IPS DF 6.9 (cell line): ENCODE data around the gene MLST8.

ENCODE experiments used
- DNase-seq: peaks from one replicate; pipeline ENCODE4 v3.0.0-alpha.2; 2013; ENCODE audit warnings: low read depth, low spot score
- H3K27ac ChIP-seq: one replicate; pipeline ENCODE4 v1.5.1; 2013; ENCODE audit warnings: low read length, control low read depth
- H3K27me3 ChIP-seq: 2 replicates; pipeline ENCODE4 v1.6.1; 2013; ENCODE audit warnings: mild to moderate bottlenecking, low read length; ENCODE audit not compliant: control insufficient read depth, insufficient read depth
- H3K36me3 ChIP-seq: 2 replicates; pipeline ENCODE4 v1.6.1; 2013; ENCODE audit warnings: low read length; ENCODE audit not compliant: control insufficient read depth, insufficient read depth
- H3K4me1 ChIP-seq: 2 replicates; pipeline ENCODE4 v1.6.1; 2013; ENCODE audit warnings: low read length; ENCODE audit not compliant: control insufficient read depth, insufficient read depth
- H3K4me3 ChIP-seq: 2 replicates; pipeline ENCODE4 v1.5.1; 2013; ENCODE audit warnings: mild to moderate bottlenecking, low read length
- H3K9me3 ChIP-seq: 2 replicates; pipeline ENCODE4 v1.6.1; 2013; ENCODE audit warnings: low read length, inconsistent platforms; ENCODE audit not compliant: control insufficient read depth, insufficient read depth
- WGBS: extraction: QIAGEN DNeasy Blood & Tissue Kit; methylation state at CpG from one replicate; pipeline ENCODE4 v1.1.7; 2013; ENCODE audit warnings: mixed read lengths, missing lambda C conversion rate; ENCODE audit not compliant: insufficient read length, insufficient coverage; 5-methylcytosine and 5-hydroxymethylcytosine counted together

MLST8 gene

DNA sequence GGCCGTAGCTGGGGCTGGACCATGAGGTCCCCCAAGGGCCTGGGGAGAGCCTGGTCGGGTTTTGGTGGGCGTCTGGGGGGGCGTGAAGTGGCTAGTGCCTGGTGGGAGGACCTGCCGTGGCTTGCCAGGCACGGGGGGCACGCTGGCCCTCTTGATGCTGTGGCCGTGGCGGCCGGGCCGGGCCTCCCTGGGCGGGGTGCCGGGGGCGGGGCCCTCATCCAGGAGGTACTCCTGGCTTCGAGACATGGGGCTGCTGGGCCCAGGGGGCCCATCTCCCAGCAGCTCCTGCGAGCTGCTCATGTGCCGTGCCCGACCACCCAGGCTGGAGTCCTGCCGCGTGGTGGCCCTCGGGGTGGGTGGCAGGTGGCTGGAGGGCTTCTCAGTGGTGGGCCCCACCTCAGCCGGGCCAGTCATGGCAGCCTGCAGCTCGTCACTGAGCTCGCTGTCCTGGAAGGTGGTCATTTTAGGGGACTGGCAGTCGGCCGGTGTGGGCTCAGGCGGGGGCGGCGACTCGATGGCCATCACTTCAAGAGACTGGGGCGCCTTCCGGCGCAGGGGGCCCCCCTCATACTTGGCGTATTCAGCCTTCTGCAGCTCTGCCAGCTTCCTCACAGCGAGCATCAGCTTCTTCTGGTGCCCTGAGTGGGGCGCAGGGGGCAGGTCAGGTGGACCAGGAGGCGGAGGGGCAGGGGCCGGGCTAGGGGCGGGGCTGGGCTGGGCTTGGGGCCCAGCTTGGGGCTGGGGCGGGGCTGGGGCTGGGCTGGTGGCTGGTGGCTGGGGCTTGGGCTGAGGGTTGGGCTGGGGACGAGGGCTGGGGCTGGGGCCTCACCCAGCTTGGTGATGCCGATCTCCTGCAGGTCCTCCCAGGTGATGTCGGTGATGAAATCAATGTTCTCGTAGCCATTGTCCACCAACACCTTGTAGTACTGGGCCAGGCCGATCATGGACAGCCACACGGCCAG is 24.0 kb upstream of the MLST8 start:
- Histone ChIP-seq H3K9me3 (no peaks in the 10 kb centered on the region), H3K27ac (no peak overlapping the region), H3K4me1 (peaks cover 2% of the 10 kb centered on the region; the same call in 1 of the 2 replicates), H3K36me3 (peaks cover 8% of the 10 kb centered on the region), H3K27me3 (no peaks in the 10 kb centered on the region), H3K4me3 (no peak overlapping the region)
- DNase-seq = no peak
- no CpG with 5 or more reads among the region's 46 CpGs for WGBS

DNA sequence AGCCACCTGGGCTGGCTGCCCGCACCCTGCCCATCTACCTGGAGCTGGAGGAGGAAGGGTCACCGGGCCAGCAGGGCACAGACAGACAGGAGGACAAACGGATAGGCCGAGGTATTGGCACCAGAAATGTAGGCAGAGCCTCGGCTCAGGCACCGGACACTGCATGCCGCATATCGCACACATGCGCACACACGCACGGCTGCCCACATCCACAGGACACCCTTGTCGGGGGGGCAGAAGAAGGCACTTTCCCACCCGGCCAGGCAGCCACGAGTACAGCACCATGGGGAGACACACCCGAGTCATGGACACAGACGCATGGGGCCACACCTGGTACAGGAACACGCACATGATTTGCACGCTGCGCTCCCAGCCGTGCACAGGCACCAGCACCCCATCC is 23.3 kb upstream of the MLST8 start:
- DNase-seq = no peak
- no CpG with 5 or more reads among the region's 20 CpGs for WGBS
- Histone ChIP-seq H3K9me3 (no peaks in the 10 kb centered on the region), H3K36me3 (peaks cover 3% of the 10 kb centered on the region; the same call in 1 of the 2 replicates), H3K27me3 (no peaks in the 10 kb centered on the region), H3K4me3 (no peak overlapping the region), H3K27ac (no peak overlapping the region), H3K4me1 (peaks cover 2% of the 10 kb centered on the region; the same call in 1 of the 2 replicates)

DNA sequence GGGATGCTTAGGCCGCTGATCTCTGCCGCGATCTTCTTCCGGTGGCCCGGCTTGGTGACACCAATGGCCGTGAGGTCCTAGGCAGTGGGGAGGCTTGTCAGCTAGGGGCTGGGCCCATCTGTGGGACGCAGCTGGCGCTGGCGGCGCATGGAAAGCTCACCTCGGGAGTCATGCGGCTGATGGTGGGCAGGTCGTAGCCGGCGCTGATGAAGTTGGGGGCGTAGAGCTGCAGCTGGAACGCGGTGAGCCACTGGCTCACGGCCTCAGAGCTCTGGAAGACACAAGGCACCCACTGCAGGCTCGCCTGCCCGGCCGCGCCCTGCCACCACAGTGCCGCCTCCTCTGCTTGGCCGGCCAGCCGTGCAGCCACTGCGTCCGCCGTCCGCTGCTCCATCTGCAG is 21.6 kb upstream of the MLST8 start:
- DNase-seq = no peak
- Histone ChIP-seq H3K27me3 (no peaks in the 10 kb centered on the region), H3K9me3 (no peaks in the 10 kb centered on the region), H3K36me3 (no peaks in the 10 kb centered on the region; the same call in 1 of the 2 replicates), H3K4me3 (no peak overlapping the region), H3K27ac (no peak overlapping the region), H3K4me1 (peaks cover 2% of the 10 kb centered on the region; the same call in 1 of the 2 replicates)
- no CpG with 5 or more reads among the region's 30 CpGs for WGBS

GRCh38 chr16:2184346-2184745 is 20.9 kb upstream of the MLST8 start:
- H3K36me3 ChIP-seq = no peaks in the 10 kb centered on the region; the same call in 1 of the 2 replicates
- H3K4me1 ChIP-seq = no peaks in the 10 kb centered on the region; the same call in 1 of the 2 replicates
- WGBS = no CpG with 5 or more reads among the region's 19 CpGs
- no peak overlapping the region for H3K4me3 ChIP-seq
- no peak for DNase-seq
- no peaks in the 10 kb centered on the region for H3K9me3 ChIP-seq
- H3K27ac ChIP-seq = no peak overlapping the region
- H3K27me3 ChIP-seq = no peaks in the 10 kb centered on the region

GRCh38 chr16:2184962-2185361 is 20.3 kb upstream of the MLST8 start:
- no CpG with 5 or more reads among the region's 20 CpGs for WGBS
- H3K36me3 ChIP-seq = no peaks in the 10 kb centered on the region; the same call in 1 of the 2 replicates
- no peaks in the 10 kb centered on the region for H3K9me3 ChIP-seq
- H3K4me1 ChIP-seq = no peaks in the 10 kb centered on the region; the same call in 1 of the 2 replicates
- DNase-seq = no peak
- no peak overlapping the region for H3K4me3 ChIP-seq
- no peaks in the 10 kb centered on the region for H3K27me3 ChIP-seq
- H3K27ac ChIP-seq = no peak overlapping the region

- H3K36me3 ChIP-seq = no peaks in the 10 kb centered on the region; the same call in 1 of the 2 replicates
- H3K9me3 ChIP-seq = no peaks in the 10 kb centered on the region
- no peaks in the 10 kb centered on the region for H3K27me3 ChIP-seq
- H3K4me3 ChIP-seq = no peak overlapping the region
- no peaks in the 10 kb centered on the region; the same call in 1 of the 2 replicates for H3K4me1 ChIP-seq
- no peak for DNase-seq
- no CpG with 5 or more reads among the region's 13 CpGs for WGBS
- no peak overlapping the region for H3K27ac ChIP-seq
These were observed 19.2 kb upstream of the MLST8 start for GRCh38 chr16:2186064-2186463.

DNA sequence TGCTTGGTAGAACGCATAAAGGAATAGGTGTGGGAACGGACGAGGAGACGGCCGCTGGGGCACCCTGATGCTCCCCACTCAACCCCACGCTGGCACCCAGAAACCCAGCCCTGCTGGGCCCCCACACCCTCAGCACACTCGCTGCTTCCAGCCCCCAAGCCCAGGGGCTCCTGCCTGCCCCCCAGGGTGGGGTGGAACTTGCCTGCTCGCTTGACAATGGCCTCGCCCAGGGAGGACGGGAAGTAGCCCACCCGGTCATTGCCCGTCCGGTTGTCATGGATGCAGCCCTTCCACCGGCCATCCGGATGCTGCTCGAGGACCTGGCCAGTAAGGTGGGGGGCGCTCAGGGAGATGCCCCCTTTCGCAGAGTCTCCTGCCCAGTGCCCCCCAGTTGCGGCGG is 18.7 kb upstream of the MLST8 start:
- no CpG with 5 or more reads among the region's 20 CpGs for WGBS
- Histone ChIP-seq H3K36me3 (no peaks in the 10 kb centered on the region; the same call in 1 of the 2 replicates), H3K27me3 (no peaks in the 10 kb centered on the region), H3K27ac (no peak overlapping the region), H3K4me1 (no peaks in the 10 kb centered on the region; the same call in 1 of the 2 replicates), H3K9me3 (no peaks in the 10 kb centered on the region), H3K4me3 (no peak overlapping the region)
- no peak for DNase-seq

- no peaks in the 10 kb centered on the region for H3K4me1 ChIP-seq
- H3K36me3 ChIP-seq = no peaks in the 10 kb centered on the region; the same call in 1 of the 2 replicates
- H3K27me3 ChIP-seq = no peaks in the 10 kb centered on the region
- no peaks in the 10 kb centered on the region for H3K9me3 ChIP-seq
- WGBS = no CpG with 5 or more reads among the region's 17 CpGs
- H3K27ac ChIP-seq = no peak overlapping the region
- no peak overlapping the region for H3K4me3 ChIP-seq
- DNase-seq = no peak
These were observed 18.0 kb upstream of the MLST8 start for GRCh38 chr16:2187212-2187611.

DNA sequence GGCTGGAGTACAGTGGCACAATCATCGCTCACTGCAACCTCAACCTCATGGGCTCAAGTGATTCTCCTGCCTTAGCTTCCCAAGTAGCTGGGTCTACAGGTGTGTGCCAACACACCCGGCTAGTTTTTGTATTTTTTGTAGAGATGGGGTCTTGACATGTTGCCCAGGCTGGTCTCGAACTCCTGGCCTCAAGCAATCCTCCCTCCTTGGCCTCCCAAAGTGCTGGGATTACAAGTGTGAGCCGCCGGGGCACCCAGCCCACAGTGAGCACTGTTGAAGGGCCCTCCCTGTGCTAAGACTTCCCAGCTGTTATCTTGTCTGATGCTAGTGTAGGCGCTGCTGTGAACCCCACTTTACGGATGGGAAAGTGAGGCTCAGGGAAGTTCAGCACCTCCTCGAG is 16.9 kb upstream of the MLST8 start:
- WGBS = no CpG with 5 or more reads among the region's 8 CpGs

DNA sequence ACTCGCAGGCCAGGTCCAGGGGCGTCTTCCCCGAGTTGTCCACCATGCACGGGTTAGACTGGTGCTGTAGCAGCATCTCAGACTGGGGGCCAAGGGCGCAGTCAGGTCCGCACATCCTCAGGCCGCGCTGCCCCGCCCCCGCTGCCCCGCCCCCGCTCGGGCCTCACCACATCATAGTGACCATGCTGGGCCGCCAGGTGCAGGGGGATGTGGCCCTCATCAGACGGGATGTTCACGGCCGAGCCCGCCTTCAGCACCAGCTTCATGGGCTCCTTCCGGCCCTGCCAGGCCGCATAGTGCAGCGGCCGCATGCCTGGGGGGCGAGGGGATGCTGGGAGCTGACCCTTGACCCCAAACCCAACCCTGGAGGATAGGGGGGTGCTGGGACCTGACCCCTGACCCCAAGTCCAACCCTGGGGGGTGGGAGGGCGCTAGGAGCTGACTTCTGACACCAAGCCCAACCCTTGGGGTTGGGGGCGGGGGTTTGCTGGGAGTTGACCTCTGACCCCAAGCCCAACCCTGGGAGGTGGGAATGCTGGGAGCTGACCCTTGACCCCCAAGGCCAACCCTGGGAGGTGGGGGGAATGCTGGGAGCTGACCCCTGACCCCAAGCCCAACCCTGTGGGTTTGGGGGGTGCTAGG is 15.9 kb upstream of the MLST8 start:
- WGBS = no CpG with 5 or more reads among the region's 25 CpGs
- no peak overlapping the region for H3K4me3 ChIP-seq
- H3K4me1 ChIP-seq = no peaks in the 10 kb centered on the region
- H3K27ac ChIP-seq = no peak overlapping the region
- H3K27me3 ChIP-seq = no peaks in the 10 kb centered on the region
- H3K9me3 ChIP-seq = no peaks in the 10 kb centered on the region
- no peaks in the 10 kb centered on the region; the same call in 1 of the 2 replicates for H3K36me3 ChIP-seq
- no peak for DNase-seq

More for the DNA sequence above, 16.9 kb upstream of the MLST8 start:
- Histone ChIP-seq H3K36me3 (no peaks in the 10 kb centered on the region; the same call in 1 of the 2 replicates), H3K27me3 (no peaks in the 10 kb centered on the region), H3K9me3 (no peaks in the 10 kb centered on the region), H3K4me1 (no peaks in the 10 kb centered on the region), H3K4me3 (no peak overlapping the region), H3K27ac (no peak overlapping the region)
- DNase-seq = no peak
